ENCODE results near the gene ARHGAP20. TPM values are rescaled to one million over a fixed set of nuclear protein-coding genes. Genes with fewer than 3 reads are reported as not detected.

ARHGAP20 gene
- total and polyA plus RNA-seq, 2 experiments from 2014 or later = 0.30 to 0.35 TPM

DNA sequence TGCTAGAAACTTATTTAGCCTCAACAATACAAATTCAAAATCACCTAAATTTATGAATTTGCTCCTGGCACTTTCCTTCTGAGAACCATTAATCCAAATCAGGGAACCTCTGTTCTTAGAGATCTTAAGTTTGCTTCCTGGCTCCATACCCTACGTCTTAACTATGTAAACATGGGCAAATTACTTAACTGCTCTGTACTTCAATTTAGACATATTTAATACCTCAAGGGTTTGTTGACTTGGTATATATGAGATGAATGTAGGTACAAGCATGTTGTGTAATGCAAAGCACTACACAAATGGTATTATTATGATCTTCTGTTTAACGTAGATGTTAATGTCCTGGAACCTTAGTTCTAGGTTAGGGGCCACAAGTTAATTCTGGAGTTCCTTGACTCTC lies 22.6 kb upstream of the ARHGAP20 start:
- no peaks in the 10 kb centered on the region for H3K4me1 ChIP-seq (ENCODE audit: low read depth)
- H3K4me3 ChIP-seq = no peak overlapping the region
- no peaks in the 10 kb centered on the region for H3K9me3 ChIP-seq (ENCODE audit: low read depth)
- H3K27me3 ChIP-seq = no peaks in the 10 kb centered on the region
- TF ChIP-seq, protein P1, sequence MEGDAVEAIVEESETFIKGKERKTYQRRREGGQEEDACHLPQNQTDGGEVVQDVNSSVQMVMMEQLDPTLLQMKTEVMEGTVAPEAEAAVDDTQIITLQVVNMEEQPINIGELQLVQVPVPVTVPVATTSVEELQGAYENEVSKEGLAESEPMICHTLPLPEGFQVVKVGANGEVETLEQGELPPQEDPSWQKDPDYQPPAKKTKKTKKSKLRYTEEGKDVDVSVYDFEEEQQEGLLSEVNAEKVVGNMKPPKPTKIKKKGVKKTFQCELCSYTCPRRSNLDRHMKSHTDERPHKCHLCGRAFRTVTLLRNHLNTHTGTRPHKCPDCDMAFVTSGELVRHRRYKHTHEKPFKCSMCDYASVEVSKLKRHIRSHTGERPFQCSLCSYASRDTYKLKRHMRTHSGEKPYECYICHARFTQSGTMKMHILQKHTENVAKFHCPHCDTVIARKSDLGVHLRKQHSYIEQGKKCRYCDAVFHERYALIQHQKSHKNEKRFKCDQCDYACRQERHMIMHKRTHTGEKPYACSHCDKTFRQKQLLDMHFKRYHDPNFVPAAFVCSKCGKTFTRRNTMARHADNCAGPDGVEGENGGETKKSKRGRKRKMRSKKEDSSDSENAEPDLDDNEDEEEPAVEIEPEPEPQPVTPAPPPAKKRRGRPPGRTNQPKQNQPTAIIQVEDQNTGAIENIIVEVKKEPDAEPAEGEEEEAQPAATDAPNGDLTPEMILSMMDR (IDR thresholded peaks at IDR 0.05; ENCODE audit: low read depth, low read length) = no peak
- no peak for DNase-seq (ENCODE audit: low read depth in 1 of 2, low spot score in 1 of 2)
- H3K36me3 ChIP-seq = no peaks in the 10 kb centered on the region
- no peak overlapping the region for H3K27ac ChIP-seq

DNA sequence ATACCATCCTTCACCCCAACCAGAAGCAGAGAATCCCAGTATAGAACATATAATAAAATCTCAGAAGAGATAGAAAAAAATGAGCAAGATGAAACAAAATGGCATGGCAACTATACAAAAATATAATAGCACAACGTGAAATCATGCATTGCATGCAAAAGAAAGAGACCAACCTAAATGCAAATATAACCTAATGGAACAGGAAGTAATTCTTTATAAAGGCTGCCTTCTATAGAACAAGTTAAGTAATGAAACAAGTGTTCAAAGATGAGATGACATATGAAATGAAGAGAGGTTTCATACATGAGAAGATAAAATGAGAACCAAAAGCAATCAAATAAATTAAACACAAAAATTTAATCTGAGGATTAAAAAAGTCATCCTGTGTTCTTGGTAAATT lies 18.5 kb upstream of the ARHGAP20 start:
- Histone ChIP-seq H3K27ac (no peak overlapping the region), H3K4me3 (no peak overlapping the region), H3K4me1 (ENCODE audit: low read depth) (no peaks in the 10 kb centered on the region), H3K9me3 (ENCODE audit: low read depth) (no peaks in the 10 kb centered on the region), H3K36me3 (no peaks in the 10 kb centered on the region), H3K27me3 (no peaks in the 10 kb centered on the region)
- TF ChIP-seq, protein P1 (IDR thresholded peaks at IDR 0.05; ENCODE audit: low read depth, low read length) = no peak
- DNase-seq (ENCODE audit: low read depth in 1 of 2, low spot score in 1 of 2) = no peak

DNA sequence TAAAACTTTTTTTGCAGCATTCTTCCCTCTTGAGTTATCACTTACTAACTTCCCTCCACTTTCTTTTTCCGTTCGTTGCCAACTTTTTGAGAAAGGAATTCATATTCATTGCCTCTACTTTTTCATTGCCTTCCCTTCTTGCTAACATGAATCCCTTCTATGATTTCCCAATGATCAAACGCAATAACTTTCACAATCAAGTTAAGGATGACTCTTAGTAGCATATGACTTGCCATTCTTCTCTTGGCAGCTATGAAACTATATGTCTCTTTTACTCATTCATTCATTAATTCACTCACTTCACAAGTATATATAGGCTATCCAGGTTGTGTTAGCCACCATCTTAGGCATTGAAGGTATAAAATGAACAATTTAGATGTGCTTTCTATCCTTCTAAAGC lies 16.6 kb upstream of the ARHGAP20 start:
- Histone ChIP-seq H3K27ac (no peak overlapping the region), H3K4me3 (no peak overlapping the region), H3K4me1 (ENCODE audit: low read depth) (no peaks in the 10 kb centered on the region), H3K27me3 (no peaks in the 10 kb centered on the region), H3K36me3 (no peaks in the 10 kb centered on the region), H3K9me3 (ENCODE audit: low read depth) (no peaks in the 10 kb centered on the region)
- TF ChIP-seq, protein P1 (IDR thresholded peaks at IDR 0.05; ENCODE audit: low read depth, low read length) = no peak
- peak in 1 of 2 donors; percentile 59 for DNase-seq (ENCODE audit: low read depth in 1 of 2, low spot score in 1 of 2)

DNA sequence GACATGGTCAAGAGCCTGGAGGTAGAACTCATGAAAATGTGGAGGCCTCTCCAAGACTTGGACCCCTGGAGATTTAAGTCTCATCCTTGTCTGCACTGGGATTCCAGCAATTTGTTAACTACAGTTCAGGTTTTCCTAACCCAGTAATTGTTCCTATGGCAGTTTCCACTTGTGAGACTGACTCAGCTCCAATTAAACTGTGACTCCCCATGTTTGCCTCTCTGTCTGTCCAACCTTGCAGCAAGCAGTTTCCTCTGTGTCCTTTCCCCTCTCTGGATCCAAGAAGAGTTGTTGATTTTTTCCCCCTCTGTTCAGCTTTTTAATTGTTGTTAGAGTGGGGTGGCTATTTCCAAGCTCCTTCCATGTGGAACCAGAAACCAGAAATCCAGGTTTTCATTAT lies 16.2 kb upstream of the ARHGAP20 start:
- no peaks in the 10 kb centered on the region for H3K36me3 ChIP-seq
- H3K4me1 ChIP-seq (ENCODE audit: low read depth) = no peaks in the 10 kb centered on the region

DNA sequence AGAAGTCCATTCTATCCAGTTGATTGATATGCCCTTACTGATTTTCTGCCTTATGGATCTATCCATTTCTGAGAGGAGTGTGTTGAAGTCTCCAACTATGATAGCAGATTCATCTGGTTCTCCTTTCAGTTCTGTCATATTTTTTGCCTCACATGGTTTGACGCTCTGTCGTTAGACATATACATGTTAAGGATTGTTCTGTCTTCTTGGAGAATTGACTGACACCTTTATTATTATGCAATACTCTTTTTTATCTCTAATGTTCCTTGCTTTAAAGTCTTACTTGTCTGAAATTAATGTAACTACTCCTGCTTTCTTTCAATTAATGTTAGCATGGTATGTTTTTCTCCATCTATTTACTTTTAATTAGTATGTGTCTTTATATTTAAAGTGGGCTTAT lies 12.1 kb upstream of the ARHGAP20 start:
- Histone ChIP-seq H3K9me3 (ENCODE audit: low read depth) (no peaks in the 10 kb centered on the region), H3K36me3 (no peaks in the 10 kb centered on the region), H3K4me3 (no peak overlapping the region), H3K27me3 (peaks cover 10% of the 10 kb centered on the region), H3K27ac (no peak overlapping the region), H3K4me1 (ENCODE audit: low read depth) (no peaks in the 10 kb centered on the region)
- DNase-seq (ENCODE audit: low read depth in 1 of 2, low spot score in 1 of 2) = no peak
- TF ChIP-seq, protein P1 (IDR thresholded peaks at IDR 0.05; ENCODE audit: low read depth, low read length) = no peak

More for the DNA sequence above, 16.2 kb upstream of the ARHGAP20 start:
- Histone ChIP-seq H3K27ac (no peak overlapping the region), H3K4me3 (no peak overlapping the region), H3K27me3 (no peaks in the 10 kb centered on the region), H3K9me3 (ENCODE audit: low read depth) (no peaks in the 10 kb centered on the region)
- DNase-seq (ENCODE audit: low read depth in 1 of 2, low spot score in 1 of 2) = no peak
- TF ChIP-seq, protein P1 (IDR thresholded peaks at IDR 0.05; ENCODE audit: low read depth, low read length) = no peak

All from cardiac muscle cell (in vitro differentiated cells and primary cell).